ENCODE results near the gene GYPC. TPM values are rescaled to one million over a fixed set of nuclear protein-coding genes. Genes with fewer than 3 reads are reported as not detected.

The GYPC gene
- total and polyA plus RNA-seq, 4 donors, result 8.7 to 419 (median 12.3) TPM

- Histone ChIP-seq H3K27ac (ENCODE audit: low read depth in 1 of 2, low read length in 2 of 2) (no peak overlapping the region), H3K9ac (ENCODE audit: low read depth in 1 of 2, low read length in 2 of 2) (no peak overlapping the region), H3K27me3 (ENCODE audit: control insufficient read depth in 4 of 4, insufficient read depth in 4 of 4, low read length in 3 of 4) (peaks cover 0 to 2% (median 0%) of the 10 kb centered on the region in 4 donors), H3K36me3 (ENCODE audit: control insufficient read depth in 4 of 4, insufficient read depth in 3 of 4, low read depth in 1 of 4, low read length in 3 of 4) (no peaks in the 10 kb centered on the region), H3K4me3 (ENCODE audit: low read depth in 1 of 3, low read length in 3 of 3) (no peak overlapping the region), H3K9me3 (ENCODE audit: control insufficient read depth in 4 of 4, low read length in 3 of 4) (no peaks in the 10 kb centered on the region), H3K4me1 (ENCODE audit: control insufficient read depth in 4 of 4, insufficient read depth in 4 of 4, low read length in 3 of 4) (no peaks in the 10 kb centered on the region)
- 70% methylated on average over 1 of the region's 1 CpG for WGBS
- TF ChIP-seq RAD21 (IDR thresholded peaks at IDR 0.05), result no peak
- TF ChIP-seq EGR1 (IDR thresholded peaks at IDR 0.05; ENCODE audit: low read depth in 2 of 2), result no peak
- no peak for TF ChIP-seq TAF1 (conservative IDR thresholded peaks at IDR 0.05)
- TF ChIP-seq FOXA2 (IDR thresholded peaks at IDR 0.05), result no peak
- no peak for TF ChIP-seq HNF4G (IDR thresholded peaks at IDR 0.05)
- TF ChIP-seq NR2F2 (IDR thresholded peaks at IDR 0.05), result no peak
- TF ChIP-seq REST (IDR thresholded peaks at IDR 0.05), result no peak
- no peak for TF ChIP-seq MAX (IDR thresholded peaks at IDR 0.05)
- no peak for TF ChIP-seq FOXA1 (IDR thresholded peaks at IDR 0.05)
- TF ChIP-seq SP1 (IDR thresholded peaks at IDR 0.05), result no peak
- TF ChIP-seq GABPA (IDR thresholded peaks at IDR 0.05 in 1 of 2, conservative IDR thresholded peaks at IDR 0.05 in 1 of 2), result no peak
- TF ChIP-seq HNF4A (conservative IDR thresholded peaks at IDR 0.05), result no peak
- TF ChIP-seq CTCF (IDR thresholded peaks at IDR 0.05; ENCODE audit: low read depth, low read length, missing input control), result no peak
- no peak for TF ChIP-seq RXRA (IDR thresholded peaks at IDR 0.05)
- DNase-seq (ENCODE audit: low spot score), result peak; percentile 23
These were observed 51.2 kb downstream of the GYPC start for GRCh38 chr2:126707191-126707590.

GRCh38 chr2:126707941-126708340, 52.0 kb downstream of the GYPC start:
- Histone ChIP-seq H3K27me3 (ENCODE audit: control insufficient read depth in 4 of 4, insufficient read depth in 4 of 4, low read length in 3 of 4) (peaks cover 0 to 2% (median 0%) of the 10 kb centered on the region in 4 donors), H3K9ac (ENCODE audit: low read depth in 1 of 2, low read length in 2 of 2) (no peak overlapping the region), H3K36me3 (ENCODE audit: control insufficient read depth in 4 of 4, insufficient read depth in 3 of 4, low read depth in 1 of 4, low read length in 3 of 4) (no peaks in the 10 kb centered on the region), H3K27ac (ENCODE audit: low read depth in 1 of 2, low read length in 2 of 2) (no peak overlapping the region), H3K4me1 (ENCODE audit: control insufficient read depth in 4 of 4, insufficient read depth in 4 of 4, low read length in 3 of 4) (no peaks in the 10 kb centered on the region), H3K4me3 (ENCODE audit: low read depth in 1 of 3, low read length in 3 of 3) (no peak overlapping the region), H3K9me3 (ENCODE audit: control insufficient read depth in 4 of 4, low read length in 3 of 4) (no peaks in the 10 kb centered on the region)
- WGBS, result 63% methylated on average over 4 of the region's 4 CpGs
- peak; percentile 10 for DNase-seq (ENCODE audit: low spot score)
- no peak for TF ChIP-seq GABPA (IDR thresholded peaks at IDR 0.05 in 1 of 2, conservative IDR thresholded peaks at IDR 0.05 in 1 of 2)
- TF ChIP-seq RAD21 (IDR thresholded peaks at IDR 0.05), result no peak
- TF ChIP-seq YY1 (IDR thresholded peaks at IDR 0.05), result no peak
- no peak for TF ChIP-seq EGR1 (IDR thresholded peaks at IDR 0.05; ENCODE audit: low read depth in 2 of 2)
- no peak for TF ChIP-seq SP1 (IDR thresholded peaks at IDR 0.05)
- no peak for TF ChIP-seq ATF3 (IDR thresholded peaks at IDR 0.05)
- TF ChIP-seq TAF1 (conservative IDR thresholded peaks at IDR 0.05), result no peak
- TF ChIP-seq FOXA1 (IDR thresholded peaks at IDR 0.05), result no peak
- no peak for TF ChIP-seq RXRA (IDR thresholded peaks at IDR 0.05)
- no peak for TF ChIP-seq NR2F2 (IDR thresholded peaks at IDR 0.05)
- no peak for TF ChIP-seq JUND (IDR thresholded peaks at IDR 0.05)
- TF ChIP-seq MAX (IDR thresholded peaks at IDR 0.05), result no peak
- TF ChIP-seq HNF4G (IDR thresholded peaks at IDR 0.05), result no peak
- no peak for TF ChIP-seq ZBTB33 (IDR thresholded peaks at IDR 0.05)
- TF ChIP-seq HNF4A (conservative IDR thresholded peaks at IDR 0.05), result no peak
- no peak for TF ChIP-seq REST (IDR thresholded peaks at IDR 0.05)
- TF ChIP-seq FOXA2 (IDR thresholded peaks at IDR 0.05), result no peak

Measured in liver (tissue), 9 donors.